HEK293 (cell line): Measurements from ENCODE around the gene DIP2C.

Experiments
- SP7 ChIP-seq: fragments of 450-650 bp; formaldehyde crosslinking; IDR thresholded peaks from 2 replicates; pipeline ENCODE4 v1.5.1; 2016; ENCODE audit warnings: missing biosample characterization, missing genetic modification characterization
- ZNF2 ChIP-seq: fragments of 450-650 bp; formaldehyde crosslinking; IDR thresholded peaks from 2 replicates; pipeline ENCODE4 v1.5.1; 2016; ENCODE audit warnings: missing biosample characterization, missing genetic modification characterization
- ZSCAN23 ChIP-seq: fragments of 450-650 bp; formaldehyde crosslinking; IDR thresholded peaks from 2 replicates; pipeline ENCODE4 v1.5.1; 2016; ENCODE audit warnings: missing biosample characterization, missing genetic modification characterization
- TF ChIP-seq, protein P1 (sequence below): fragments of 450-650 bp; formaldehyde crosslinking; IDR thresholded peaks from 2 replicates; pipeline ENCODE4 v1.5.1; 2016; ENCODE audit warnings: missing biosample characterization, missing genetic modification characterization
- TF ChIP-seq, protein P2 (sequence below): fragments of 450-650 bp; IDR thresholded peaks from 2 replicates; pipeline ENCODE4 v1.5.1; 2018; ENCODE audit warnings: missing biosample characterization, mild to moderate bottlenecking, missing genetic modification characterization

DNA sequence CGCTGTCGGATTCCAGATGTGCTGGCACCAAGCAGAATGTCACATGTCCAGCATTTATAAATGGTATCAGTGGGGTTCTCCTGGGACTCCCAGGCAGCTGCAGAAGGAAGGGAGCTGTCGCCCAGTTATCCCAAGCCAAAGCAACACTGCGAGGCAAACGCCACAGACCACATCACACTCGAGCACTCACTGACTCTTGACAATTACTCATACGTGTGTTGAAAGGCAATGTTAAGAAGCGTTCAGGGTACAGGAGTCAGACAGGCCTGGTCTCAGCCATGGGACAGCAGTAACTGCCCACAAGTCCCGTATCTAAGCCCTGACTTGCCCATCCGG, 113.4 kb downstream of the DIP2C start:
- no peak for TF ChIP-seq ZNF2
- TF ChIP-seq, protein P1, sequence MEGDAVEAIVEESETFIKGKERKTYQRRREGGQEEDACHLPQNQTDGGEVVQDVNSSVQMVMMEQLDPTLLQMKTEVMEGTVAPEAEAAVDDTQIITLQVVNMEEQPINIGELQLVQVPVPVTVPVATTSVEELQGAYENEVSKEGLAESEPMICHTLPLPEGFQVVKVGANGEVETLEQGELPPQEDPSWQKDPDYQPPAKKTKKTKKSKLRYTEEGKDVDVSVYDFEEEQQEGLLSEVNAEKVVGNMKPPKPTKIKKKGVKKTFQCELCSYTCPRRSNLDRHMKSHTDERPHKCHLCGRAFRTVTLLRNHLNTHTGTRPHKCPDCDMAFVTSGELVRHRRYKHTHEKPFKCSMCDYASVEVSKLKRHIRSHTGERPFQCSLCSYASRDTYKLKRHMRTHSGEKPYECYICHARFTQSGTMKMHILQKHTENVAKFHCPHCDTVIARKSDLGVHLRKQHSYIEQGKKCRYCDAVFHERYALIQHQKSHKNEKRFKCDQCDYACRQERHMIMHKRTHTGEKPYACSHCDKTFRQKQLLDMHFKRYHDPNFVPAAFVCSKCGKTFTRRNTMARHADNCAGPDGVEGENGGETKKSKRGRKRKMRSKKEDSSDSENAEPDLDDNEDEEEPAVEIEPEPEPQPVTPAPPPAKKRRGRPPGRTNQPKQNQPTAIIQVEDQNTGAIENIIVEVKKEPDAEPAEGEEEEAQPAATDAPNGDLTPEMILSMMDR: no peak
- no peak for TF ChIP-seq SP7 (tag by site-specific recombination)
- no peak for TF ChIP-seq ZSCAN23 (tag by site-specific recombination)
- TF ChIP-seq, protein P2, sequence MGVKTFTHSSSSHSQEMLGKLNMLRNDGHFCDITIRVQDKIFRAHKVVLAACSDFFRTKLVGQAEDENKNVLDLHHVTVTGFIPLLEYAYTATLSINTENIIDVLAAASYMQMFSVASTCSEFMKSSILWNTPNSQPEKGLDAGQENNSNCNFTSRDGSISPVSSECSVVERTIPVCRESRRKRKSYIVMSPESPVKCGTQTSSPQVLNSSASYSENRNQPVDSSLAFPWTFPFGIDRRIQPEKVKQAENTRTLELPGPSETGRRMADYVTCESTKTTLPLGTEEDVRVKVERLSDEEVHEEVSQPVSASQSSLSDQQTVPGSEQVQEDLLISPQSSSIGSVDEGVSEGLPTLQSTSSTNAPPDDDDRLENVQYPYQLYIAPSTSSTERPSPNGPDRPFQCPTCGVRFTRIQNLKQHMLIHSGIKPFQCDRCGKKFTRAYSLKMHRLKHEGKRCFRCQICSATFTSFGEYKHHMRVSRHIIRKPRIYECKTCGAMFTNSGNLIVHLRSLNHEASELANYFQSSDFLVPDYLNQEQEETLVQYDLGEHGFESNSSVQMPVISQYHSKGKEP (tag by site-specific recombination): no peak
